Mesodermal cell (in vitro differentiated cells): ENCODE results near the gene ARHGEF9.
"Not testable (repeated sequence)": the region's sequence is repeated elsewhere in the genome, so short reads cannot be mapped to it uniquely, and the experiment has no call there.

Experiments
- H3K27ac ChIP-seq: 2 replicates; pipeline ENCODE4 v1.7.0; 2013; ENCODE audit warnings: mild to moderate bottlenecking, low read depth, low read length, moderate library complexity; ENCODE audit not compliant: severe bottlenecking
- H3K36me3 ChIP-seq: 2 replicates; pipeline ENCODE4 v1.7.1; 2013; ENCODE audit warnings: mild to moderate bottlenecking, low read length, moderate library complexity; ENCODE audit not compliant: control insufficient read depth, insufficient read depth
- H3K4me1 ChIP-seq: one replicate; pipeline ENCODE4 v1.7.1; 2013; ENCODE audit warnings: mild to moderate bottlenecking, low read length; ENCODE audit not compliant: insufficient read depth, control insufficient read depth, poor library complexity, severe bottlenecking
- H3K4me3 ChIP-seq: 2 replicates; pipeline ENCODE4 v1.7.0; 2013; ENCODE audit warnings: low read length, control low read depth, mild to moderate bottlenecking; ENCODE audit not compliant: insufficient read depth, poor library complexity, severe bottlenecking; ENCODE audit errors: extremely low read depth
- H3K9me3 ChIP-seq: 2 replicates; pipeline ENCODE4 v1.7.1; 2013; ENCODE audit warnings: mild to moderate bottlenecking, low read length, moderate library complexity; ENCODE audit not compliant: control insufficient read depth
- WGBS, 2 experiments: methylation state at CpG; one replicate each; pipeline ENCODE4 v1.1.5; 2013; ENCODE audit warnings: missing lambda C conversion rate in 2 of 2; ENCODE audit not compliant: insufficient coverage in 2 of 2; 5-methylcytosine and 5-hydroxymethylcytosine counted together

ARHGEF9 gene

GRCh38 chrX:63661676-63662075 is 123.3 kb downstream of the ARHGEF9 start:
- H3K9me3 ChIP-seq, result no peaks in the 10 kb centered on the region
- no peak overlapping the region for H3K27ac ChIP-seq
- peaks cover 14% of the 10 kb centered on the region for H3K4me1 ChIP-seq
- WGBS, 2 experiments, result no CpG with 5 or more reads among the region's 1 CpG
- no peak overlapping the region for H3K4me3 ChIP-seq
- peaks cover 35% of the 10 kb centered on the region for H3K36me3 ChIP-seq

GRCh38 chrX:63658920-63659319 is 126.1 kb downstream of the ARHGEF9 start:
- no peak overlapping the region for H3K27ac ChIP-seq
- H3K9me3 ChIP-seq, result no peaks in the 10 kb centered on the region
- no peak overlapping the region for H3K4me3 ChIP-seq
- peaks cover 33% of the 10 kb centered on the region for H3K36me3 ChIP-seq
- WGBS, 2 experiments, result 86 to 88% methylated on average over 1 of the region's 1 CpG
- peaks cover 10% of the 10 kb centered on the region for H3K4me1 ChIP-seq

GRCh38 chrX:63657821-63658220 is 127.2 kb downstream of the ARHGEF9 start:
- Histone ChIP-seq H3K4me1 (peaks cover 10% of the 10 kb centered on the region), H3K27ac (peak overlapping the region; percentile 47), H3K36me3 (peaks cover 36% of the 10 kb centered on the region), H3K9me3 (no peaks in the 10 kb centered on the region), H3K4me3 (no peak overlapping the region)
- WGBS, 2 experiments, result no CpG with 5 or more reads among the region's 6 CpGs

DNA sequence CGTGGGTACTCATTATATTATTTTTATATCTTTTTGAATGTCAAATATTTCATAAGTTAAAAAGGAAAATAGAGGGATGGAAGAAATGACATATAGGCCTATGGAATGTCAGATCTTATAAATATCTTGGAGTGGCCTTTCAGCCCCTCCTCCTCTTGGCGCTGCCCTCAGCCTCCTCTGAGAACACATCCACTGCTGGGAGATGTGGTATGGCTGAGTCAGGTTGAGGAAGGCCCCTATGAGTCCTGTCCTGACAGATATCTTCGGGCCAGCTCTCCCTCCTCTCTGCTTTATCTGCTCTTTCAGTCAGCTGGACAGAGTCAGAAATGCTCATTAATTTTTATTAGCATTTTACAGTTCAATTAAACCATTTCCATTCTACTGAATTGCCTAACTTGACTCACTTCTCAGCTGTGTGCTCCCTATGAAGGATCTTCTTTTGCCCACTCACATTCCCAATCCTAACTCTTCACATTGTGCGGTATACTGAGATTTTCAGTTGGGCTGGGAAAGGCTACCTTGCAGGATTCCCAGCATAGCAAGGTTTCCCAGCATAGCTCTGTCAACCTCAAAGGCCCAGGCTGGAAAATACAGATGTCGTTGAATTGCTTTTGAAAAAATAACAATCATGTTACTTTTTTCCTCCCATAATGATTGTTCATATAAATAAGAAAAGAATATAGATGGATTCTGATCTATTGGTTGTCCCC is 128.0 kb downstream of the ARHGEF9 start:
- Histone ChIP-seq H3K36me3 (peaks cover 36% of the 10 kb centered on the region), H3K4me3 (no peak overlapping the region), H3K4me1 (peaks cover 10% of the 10 kb centered on the region), H3K9me3 (no peaks in the 10 kb centered on the region), H3K27ac (peak overlapping the region; percentile 24)
- 80% methylated on average over 2 of the region's 5 CpGs; no CpG with 5 or more reads in 1 of the 2 experiments for WGBS, 2 experiments

DNA sequence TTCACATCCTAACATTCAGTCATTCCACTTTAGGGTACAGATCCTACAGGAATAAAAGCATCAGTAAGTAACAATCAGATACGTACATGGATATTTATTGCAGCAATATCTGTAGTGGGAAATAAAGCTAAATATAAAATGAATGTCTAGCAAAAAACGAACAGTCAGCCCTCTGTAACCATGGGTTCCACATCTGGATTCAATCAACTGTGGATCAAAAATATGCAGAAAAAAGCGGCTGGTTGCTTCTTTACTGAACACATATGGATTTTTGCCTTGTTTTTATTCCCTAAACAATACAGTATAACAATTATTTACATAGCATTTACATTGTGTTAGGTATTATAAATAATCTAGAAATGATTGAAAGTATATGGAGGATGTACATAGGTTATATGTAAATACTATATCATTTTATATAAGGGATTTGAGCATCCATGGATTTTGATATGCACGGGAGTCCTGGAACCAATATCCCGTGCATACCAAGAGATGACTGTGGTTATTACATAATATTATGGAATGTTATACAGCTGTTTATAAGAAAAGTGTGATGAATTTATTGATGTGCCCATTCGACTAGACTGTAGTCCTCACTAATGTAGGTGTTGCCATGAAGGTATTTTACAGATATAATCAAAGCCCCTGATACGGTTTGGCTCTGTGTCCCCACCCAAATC is 132.8 kb downstream of the ARHGEF9 start:
- Histone ChIP-seq H3K9me3 (no peaks in the 10 kb centered on the region), H3K4me1 (peaks cover 4% of the 10 kb centered on the region), H3K4me3 (no peak overlapping the region), H3K27ac (no peak overlapping the region), H3K36me3 (peaks cover 18% of the 10 kb centered on the region)
- 83% methylated on average over 1 of the region's 7 CpGs; no CpG with 5 or more reads in 1 of the 2 experiments for WGBS, 2 experiments

DNA sequence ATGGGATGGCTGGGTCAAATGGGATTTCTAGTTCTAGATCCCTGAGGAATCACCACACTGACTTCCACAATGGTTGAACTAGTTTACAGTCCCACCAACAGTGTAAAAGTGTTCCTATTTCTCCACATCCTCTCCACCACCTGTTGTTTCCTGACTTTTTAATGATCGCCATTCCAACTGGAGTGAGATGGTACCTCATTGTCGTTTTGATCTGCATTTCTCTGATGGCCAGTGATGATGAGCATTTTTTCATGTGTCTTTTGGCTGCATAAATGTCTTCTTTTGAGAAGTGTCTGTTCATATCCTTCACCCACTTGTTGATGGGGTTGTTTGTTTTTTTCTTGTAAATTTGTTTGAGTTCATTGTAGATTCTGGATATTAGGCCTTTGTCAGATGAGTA is 139.3 kb downstream of the ARHGEF9 start:
- no CpG with 5 or more reads among the region's 2 CpGs for WGBS, 2 experiments
- H3K4me3 ChIP-seq, H3K9me3 ChIP-seq, H3K4me1 ChIP-seq, H3K27ac ChIP-seq: not testable (repeated sequence)
- H3K36me3 ChIP-seq, result peaks cover 10% of the 10 kb centered on the region

DNA sequence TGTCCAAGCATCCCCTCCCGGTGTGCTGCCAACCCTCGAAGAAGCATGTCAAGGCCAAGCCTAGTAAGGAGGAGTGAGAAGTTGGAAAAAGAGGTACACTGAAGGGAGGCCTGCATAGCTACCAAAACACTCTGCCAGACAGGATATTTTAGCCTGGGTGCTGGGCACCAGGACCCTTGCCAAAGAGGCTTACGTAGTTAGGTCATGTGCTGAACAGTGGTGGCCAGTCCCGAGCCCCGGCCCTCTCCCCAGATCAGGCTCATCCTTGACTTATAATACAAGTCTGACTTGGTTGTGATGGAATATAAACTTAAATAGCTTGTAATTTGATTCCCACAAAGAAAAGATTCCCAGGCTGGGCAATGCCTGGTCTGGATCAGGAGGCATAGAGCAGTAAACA is 149.3 kb downstream of the ARHGEF9 start:
- Histone ChIP-seq H3K9me3 (no peaks in the 10 kb centered on the region), H3K4me3 (no peak overlapping the region), H3K27ac (no peak overlapping the region), H3K36me3 (peaks cover 40% of the 10 kb centered on the region), H3K4me1 (no peaks in the 10 kb centered on the region)
- 100% methylated on average over 1 of the region's 5 CpGs; no CpG with 5 or more reads in 1 of the 2 experiments for WGBS, 2 experiments

- Histone ChIP-seq H3K9me3 (no peaks in the 10 kb centered on the region), H3K27ac (no peak overlapping the region), H3K4me1 (no peaks in the 10 kb centered on the region), H3K4me3 (no peak overlapping the region), H3K36me3 (no peaks in the 10 kb centered on the region)
- 80 to 84% methylated on average over 1 to 8 of the region's 9 CpGs for WGBS, 2 experiments
Observed at GRCh38 chrX:63613531-63614028, 171.4 kb downstream of the ARHGEF9 start.

GRCh38 chrX:63585936-63586335 is 199.1 kb downstream of the ARHGEF9 start:
- no peaks in the 10 kb centered on the region for H3K9me3 ChIP-seq
- H3K4me1 ChIP-seq, result no peaks in the 10 kb centered on the region
- H3K36me3 ChIP-seq, result no peaks in the 10 kb centered on the region
- no peak overlapping the region for H3K4me3 ChIP-seq
- no peak overlapping the region for H3K27ac ChIP-seq
- 100% methylated on average over 1 of the region's 5 CpGs for WGBS, 2 experiments
